HG03571 (cell line): ENCODE measurements around the gene PSD4.
"Not testable (repeated sequence)": the region's sequence is repeated elsewhere in the genome, so short reads cannot be mapped to it uniquely, and the experiment has no call there.

Source experiments
- ATAC-seq: cut with Tn5 transposase; IDR thresholded peaks from one replicate; pipeline ENCODE4 v1.9.1; 2021; ENCODE audit not compliant: unreplicated experiment

PSD4 gene

DNA sequence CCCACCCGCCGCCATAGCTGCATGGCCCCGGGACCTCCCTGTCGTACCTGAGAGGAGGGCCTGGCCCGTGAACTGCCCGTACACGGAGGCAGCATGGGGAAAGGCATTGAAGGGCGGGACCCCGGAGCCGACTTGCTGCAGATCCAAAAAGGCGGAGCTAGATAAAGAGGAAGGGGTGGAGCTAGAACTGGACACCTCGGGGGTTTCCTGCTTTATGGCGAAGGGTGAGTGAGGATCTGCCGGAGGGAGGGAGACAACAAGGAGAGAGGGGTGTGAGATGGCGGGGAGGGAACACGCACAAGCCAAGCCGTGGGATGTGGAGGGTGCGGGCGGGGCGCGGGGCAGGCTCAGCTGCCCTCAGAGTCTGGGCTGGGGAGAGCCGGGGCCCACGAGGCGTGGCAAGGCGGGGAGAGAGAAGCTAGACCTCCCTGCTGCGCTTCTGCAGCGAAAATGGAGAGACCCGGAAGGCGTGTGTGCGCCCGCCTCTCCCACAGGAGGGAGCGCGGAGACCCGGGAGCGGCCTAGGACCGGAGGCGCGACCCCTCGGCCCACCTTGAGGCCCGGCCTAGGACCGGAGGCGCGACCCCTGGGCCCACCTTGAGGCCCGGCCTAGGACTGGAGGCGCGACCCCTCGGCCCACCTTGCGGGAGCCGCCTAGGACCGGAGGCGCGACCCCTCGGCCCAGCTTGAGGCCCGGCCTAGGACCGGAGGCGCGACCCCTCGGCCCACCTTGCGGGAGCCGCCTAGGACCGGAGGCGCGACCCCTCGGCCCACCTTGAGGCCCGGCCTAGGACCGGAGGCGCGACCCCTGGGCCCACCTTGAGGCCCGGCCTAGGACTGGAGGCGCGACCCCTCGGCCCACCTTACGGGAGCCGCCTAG, 61.8 kb downstream of the PSD4 start:
- ATAC-seq = not testable (repeated sequence)

DNA sequence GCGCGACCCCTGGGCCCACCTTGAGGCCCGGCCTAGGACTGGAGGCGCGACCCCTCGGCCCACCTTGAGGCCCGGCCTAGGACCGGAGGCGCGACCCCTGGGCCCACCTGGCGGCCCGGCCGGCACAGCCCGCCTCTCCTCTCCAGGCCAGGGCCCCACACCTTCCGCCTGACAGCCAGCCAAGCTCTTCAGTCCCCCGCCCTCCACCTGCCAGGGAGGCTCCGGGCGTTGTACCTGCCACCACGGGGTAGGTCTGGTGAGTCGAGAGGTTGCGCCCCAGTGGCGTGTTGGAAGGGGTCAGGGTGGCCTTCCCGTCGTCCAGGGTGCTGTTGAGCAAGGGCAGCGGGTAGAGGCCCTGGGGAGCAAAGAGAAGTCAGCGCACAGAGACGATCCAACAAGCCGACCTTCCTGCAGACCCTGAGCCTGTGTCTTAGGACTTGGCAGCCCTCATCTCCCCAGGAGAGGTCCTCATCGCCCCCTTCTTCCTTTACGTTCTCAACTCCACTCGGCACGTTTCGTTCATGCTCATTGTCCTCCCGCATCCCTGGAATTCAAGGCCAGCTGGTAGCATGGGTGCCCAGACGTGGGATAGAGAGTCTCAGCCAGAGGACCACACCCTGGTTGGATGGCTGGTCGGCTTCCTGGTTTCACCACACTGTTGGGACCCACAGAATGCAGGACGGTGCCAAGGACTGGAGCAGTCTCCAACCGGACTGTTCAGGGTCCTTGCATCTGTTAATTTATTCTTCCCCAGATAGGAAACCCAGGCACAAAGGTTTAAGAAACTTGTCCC, 62.8 kb downstream of the PSD4 start:
- no peak for ATAC-seq

- ATAC-seq = no peak
These were observed 63.9 kb downstream of the PSD4 start for GRCh38 chr2:113237604-113238160.

- no peak for ATAC-seq
These were observed 65.4 kb downstream of the PSD4 start for GRCh38 chr2:113238871-113239839.

- ATAC-seq = no peak
These were observed 66.6 kb downstream of the PSD4 start for GRCh38 chr2:113240150-113240914.

GRCh38 chr2:113240915-113241911, 67.4 kb downstream of the PSD4 start:
- no peak for ATAC-seq

DNA sequence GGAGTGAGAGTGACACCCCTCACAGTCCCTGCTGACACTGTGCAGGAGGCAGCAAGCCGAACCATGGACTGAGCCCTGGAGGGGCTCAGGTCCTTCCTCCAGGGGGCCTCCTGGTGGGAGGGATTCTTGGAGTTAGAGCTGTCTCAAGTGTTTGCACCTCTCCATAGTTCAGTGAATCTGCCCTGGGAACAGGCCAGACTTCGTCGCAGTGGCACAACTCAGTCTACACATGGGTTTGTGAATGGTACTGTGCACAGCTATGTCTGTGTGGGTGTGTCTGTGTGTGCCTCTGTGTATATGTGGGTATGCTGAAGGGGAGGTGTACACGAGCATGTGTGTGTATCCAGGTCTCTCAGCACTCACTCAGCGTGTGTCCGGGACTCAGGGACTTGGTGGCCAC, 68.6 kb downstream of the PSD4 start:
- no peak for ATAC-seq

DNA sequence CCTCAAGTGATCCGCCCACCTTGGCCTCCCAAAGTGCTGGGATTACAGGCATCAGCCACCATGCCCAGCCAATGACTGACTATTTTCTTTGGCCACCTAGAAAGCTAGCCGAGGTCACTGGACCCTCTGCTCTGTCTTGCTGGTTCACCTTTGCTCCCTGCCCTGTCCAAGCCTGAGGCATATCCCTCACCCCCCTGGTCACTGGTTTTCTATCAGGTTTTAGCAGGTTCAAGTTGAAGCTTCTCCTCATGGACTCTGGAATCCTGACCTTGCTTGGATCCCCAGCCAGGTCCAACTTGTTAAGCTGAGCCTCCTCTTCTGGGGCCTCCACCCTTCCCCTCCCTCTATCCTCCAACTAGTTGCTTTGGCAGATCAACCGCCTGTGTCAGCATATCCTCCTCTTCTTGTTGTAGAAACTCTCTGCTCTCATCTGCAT, 71.5 kb downstream of the PSD4 start:
- ATAC-seq = no peak

DNA sequence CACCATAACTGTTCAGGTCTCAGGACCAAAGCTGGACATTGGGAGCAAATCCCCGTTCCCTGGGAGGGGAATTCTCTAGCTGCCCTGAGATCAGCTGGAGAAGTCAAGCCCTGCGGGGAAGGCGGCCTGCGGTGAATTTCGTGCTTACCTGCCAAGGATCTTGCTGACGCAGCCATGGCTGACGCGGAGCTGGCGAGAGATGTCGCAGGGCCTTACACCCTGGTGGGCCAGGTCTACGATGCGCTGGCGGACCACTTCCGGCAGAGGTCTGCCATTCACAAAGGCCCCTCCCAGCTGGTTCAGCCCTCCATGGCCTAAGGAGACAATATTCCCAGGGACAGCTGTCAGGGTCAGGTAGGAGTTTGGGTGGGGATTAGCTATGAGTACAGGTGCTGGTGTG, 72.8 kb downstream of the PSD4 start:
- no peak for ATAC-seq

DNA sequence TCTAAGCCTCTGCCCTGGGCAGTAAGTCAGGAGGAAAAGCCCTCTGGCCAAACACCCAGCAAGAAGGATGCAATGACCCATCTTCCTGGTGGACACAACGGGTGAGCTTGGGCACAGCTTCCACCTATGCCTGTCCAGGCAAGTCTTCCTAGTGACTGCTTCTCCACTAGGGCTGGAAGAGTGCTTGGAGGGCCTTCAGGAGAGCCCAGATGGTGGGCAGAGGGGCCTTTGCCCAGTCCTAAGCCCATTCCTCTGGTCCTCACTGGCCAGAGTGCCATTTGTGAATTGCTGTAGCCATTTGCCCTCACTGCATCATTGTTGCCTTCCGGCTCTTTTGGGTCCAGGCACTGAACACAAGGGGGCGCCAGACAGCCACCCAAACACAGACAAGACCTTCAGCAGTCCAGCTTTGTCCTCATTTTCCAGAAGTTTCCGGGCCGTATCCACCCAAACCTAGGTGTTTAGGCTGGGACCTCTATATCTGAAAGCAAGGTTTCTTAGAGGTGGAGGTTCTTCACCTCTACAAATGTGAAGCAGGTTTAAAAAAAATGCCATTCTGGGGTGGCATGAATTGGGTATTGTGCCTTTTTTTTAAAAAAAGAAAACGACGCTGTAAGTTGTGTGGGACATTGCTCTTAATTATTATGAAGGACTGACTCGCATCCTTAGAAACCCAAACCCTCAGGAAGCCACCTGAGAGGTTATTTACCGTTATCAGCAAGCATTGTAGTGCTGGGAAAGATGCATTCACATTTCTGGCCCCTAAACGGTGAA, 75.4 kb downstream of the PSD4 start:
- ATAC-seq = no peak

DNA sequence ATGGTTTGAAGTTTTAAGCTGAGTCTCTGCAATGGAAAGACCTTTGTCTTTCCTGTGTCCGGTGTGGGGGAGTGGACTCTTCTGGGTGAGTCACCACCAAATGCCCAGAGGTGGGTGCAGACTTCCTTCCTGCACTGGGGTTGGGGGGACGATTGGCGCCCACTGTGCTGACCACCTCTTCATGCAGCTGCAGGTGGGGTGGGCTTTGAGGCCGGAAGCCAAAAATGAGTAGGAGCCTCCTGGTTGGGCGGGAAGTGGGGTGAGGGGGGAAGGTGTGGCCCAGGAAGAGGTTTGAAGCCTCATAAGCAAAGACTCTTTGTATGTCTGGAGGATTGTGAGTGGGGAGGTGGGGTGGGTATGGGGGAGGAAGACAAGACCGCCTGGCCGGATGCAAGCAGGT, 77.3 kb downstream of the PSD4 start:
- ATAC-seq = no peak

DNA sequence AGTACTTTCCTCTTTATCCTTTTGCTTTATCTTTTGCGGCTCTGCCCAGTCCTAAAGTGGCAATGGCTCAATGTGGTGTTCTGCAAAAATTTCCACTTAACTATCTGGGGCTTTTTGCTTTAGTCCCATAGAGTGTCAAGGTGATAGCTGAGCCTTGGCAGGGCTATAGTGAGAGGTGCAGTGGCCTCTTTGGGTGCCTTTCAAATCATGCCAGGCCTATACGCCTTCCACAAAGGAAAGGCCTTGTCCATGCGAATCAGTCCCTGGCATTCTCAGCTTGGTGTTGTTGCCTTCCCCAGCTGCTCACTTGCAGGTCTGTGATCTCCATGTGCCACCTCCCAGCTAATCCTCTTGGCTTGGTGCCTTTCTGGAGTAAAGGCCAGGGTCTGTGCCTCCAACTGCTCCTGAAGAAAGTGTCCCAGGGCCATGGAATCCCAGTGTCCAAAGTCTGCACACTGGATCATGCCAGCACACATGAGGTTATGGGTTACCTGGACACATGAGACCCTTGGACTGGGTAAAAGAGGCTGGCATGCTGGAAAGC, 78.3 kb downstream of the PSD4 start:
- no peak for ATAC-seq

DNA sequence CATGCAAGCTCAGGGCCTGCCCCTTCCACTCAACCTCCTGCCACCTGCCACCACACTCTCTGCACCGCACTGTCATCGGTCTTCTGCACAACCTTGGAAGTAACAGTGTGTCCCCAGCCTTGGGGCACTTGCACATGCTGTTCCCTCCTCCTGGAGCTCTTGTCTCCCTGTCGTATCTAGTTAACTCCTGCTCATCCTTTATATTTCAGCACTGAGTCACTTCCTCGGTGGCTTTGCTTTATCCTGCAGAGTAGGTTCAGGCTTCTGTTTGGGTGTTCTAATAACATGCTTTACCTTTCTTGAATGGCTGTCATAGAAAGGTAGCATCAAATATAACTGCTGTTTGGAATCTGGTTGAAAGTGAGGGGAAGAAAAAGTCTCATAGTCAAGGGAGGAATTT, 79.7 kb downstream of the PSD4 start:
- no peak for ATAC-seq

DNA sequence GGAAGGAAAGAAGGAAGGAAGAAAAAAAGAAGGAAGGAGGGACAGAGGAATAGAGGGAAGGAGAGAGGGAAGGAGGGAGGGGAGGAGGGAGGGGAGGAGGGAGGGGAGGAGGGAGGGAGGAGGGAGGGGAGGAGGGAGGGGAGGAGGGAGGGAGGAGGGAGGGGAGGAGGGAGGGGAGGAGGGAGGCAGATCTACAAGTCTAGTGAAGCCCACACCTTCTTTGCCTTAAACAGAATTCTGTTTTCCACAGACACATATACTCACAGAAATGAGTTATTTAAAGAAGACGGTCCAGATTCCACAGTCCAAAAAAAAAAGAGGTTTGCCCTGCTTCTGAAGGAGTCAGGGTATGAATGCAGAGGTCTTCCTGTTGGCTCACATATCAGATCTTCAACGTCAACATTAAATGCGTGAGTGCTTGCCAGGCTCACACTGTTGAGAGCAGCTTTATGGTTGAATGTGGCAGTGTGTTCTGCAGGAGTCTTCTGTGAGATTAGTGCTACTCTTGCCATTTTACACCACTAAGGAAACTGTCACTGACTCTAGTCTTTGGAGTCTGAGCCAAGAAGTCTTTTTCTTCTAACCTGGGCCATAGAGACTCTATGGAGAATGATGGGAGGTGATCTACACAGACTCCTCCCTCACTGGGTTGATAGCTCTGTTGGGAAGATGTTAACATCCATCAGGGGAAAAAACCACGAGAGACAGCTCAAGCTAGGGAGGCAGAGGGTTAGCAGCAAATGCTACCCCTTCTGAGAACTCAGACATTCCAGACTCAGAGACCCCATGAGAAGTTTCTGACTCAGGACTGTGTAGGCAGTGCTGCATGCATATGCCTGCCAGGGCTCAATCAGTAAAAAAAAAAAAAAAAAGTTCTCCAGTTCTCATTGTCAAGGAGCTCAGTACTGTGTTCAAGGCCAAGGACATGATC, 81.6 kb downstream of the PSD4 start:
- no peak for ATAC-seq

GRCh38 chr2:113257516-113258264, 83.9 kb downstream of the PSD4 start:
- ATAC-seq = no peak
